Panc1 (cell line): ENCODE measurements around the gene UBL5. TPM values are rescaled to one million over a fixed set of nuclear protein-coding genes. Genes with fewer than 3 reads are reported as not detected.

Experiments used
- ATAC-seq: fragments of 200-7000 bp; cut with Tn5 transposase; 2 replicates; pipeline ENCODE4 v1.9.1; 2020; ENCODE audit warnings: mild to moderate bottlenecking, moderate library complexity
- BruUV-seq: library from RNA; stranded (reverse); fragments of 400-500 nt; replicated peaks from 2 replicates; lab custom pipeline; 2021; lab: Mats Ljungman, UMichigan
- CTCF ChIA-PET: fragments of 300-600 bp; sonication (Branson Sonifier 250); formaldehyde crosslinking; loops from one replicate; lab custom pipeline; 2022; ENCODE audit warnings: antibody characterized with exemption; lab: Charles Lee
- POLR2A ChIA-PET: fragments of 300-600 bp; sonication (Branson Sonifier 250); formaldehyde crosslinking; loops from one replicate; lab custom pipeline; 2022; ENCODE audit warnings: antibody characterized with exemption; lab: Charles Lee
- DNase-seq: peaks from one replicate; pipeline ENCODE4 v3.0.0-alpha.2; 2010; ENCODE audit warnings: low read depth, low spot score
- H3K27ac ChIP-seq: 2 replicates; pipeline ENCODE4 v1.5.1; 2011; ENCODE audit warnings: mild to moderate bottlenecking, low read length, inconsistent platforms
- H3K27me3 ChIP-seq: fragments of 200-500 bp; sonication (Bioruptor generic); 2 replicates; pipeline ENCODE4 v1.6.0; 2014; ENCODE audit warnings: low read length, inconsistent platforms; ENCODE audit not compliant: control insufficient read depth, insufficient read depth
- H3K36me3 ChIP-seq: fragments of 200-500 bp; sonication (Bioruptor generic); 2 replicates; pipeline ENCODE4 v1.5.1; 2014; ENCODE audit warnings: inconsistent platforms, mild to moderate bottlenecking, low read length, moderate library complexity; ENCODE audit not compliant: control insufficient read depth, insufficient read depth
- H3K4me1 ChIP-seq: 2 replicates; pipeline ENCODE4 v1.5.1; 2011; ENCODE audit warnings: inconsistent platforms, mild to moderate bottlenecking, low read length, moderate library complexity; ENCODE audit not compliant: control insufficient read depth, insufficient read depth
- H3K4me3 ChIP-seq, 2 experiments: 2 replicates each; pipeline ENCODE4 v1.5.1; 2011 to 2012; ENCODE audit warnings: low read depth in 2 of 2, low read length in 2 of 2, mild to moderate bottlenecking in 2 of 2, inconsistent platforms in 1 of 2, moderate library complexity in 1 of 2
- H3K9me3 ChIP-seq: fragments of 200-500 bp; sonication (Bioruptor generic); 2 replicates; pipeline ENCODE4 v1.5.1; 2014; ENCODE audit warnings: low read depth, mild to moderate bottlenecking, inconsistent platforms, low read length, moderate library complexity; ENCODE audit not compliant: control insufficient read depth, insufficient read depth
- POLR2AphosphoS5 ChIP-seq: IDR thresholded peaks from 2 replicates; pipeline ENCODE4 v1.6.1; 2012; ENCODE audit warnings: mild to moderate bottlenecking, low read depth, low read length, moderate library complexity
- SIN3A ChIP-seq: IDR thresholded peaks from 2 replicates; pipeline ENCODE4 v1.6.1; 2012; ENCODE audit warnings: low read depth, mild to moderate bottlenecking, low read length, moderate library complexity, borderline replicate concordance; ENCODE audit not compliant: insufficient read depth
- TCF7L2 ChIP-seq: IDR thresholded peaks from 2 replicates; pipeline ENCODE4 v1.6.1; 2011; ENCODE audit warnings: mild to moderate bottlenecking, low read depth, low read length, inconsistent platforms
- in situ Hi-C: cut with HindIII; loops from 2 replicates; pipeline ENCODE4 v1.10.0; 2016; ENCODE audit warnings: low sequenced_read_pairs, low pct_unique_long_range_greater_than_20kb
- intact Hi-C: fragments of 100-400 bp; cut with micrococcal nuclease; formaldehyde crosslinking; loops from one replicate; pipeline ENCODE4 v1.10.0; 2022; ENCODE audit not compliant: unreplicated experiment
- total RNA-seq: library from RNA; stranded (reverse); gene quantifications from one replicate; pipeline ENCODE4 v1.2.1, GENCODE V29; 2021; ENCODE audit not compliant: unreplicated experiment
- TF ChIP-seq, protein P1 (sequence below), 2 experiments: IDR thresholded peaks; 2 replicates each; pipeline ENCODE4 v1.6.1; 2011 to 2012; ENCODE audit warnings: low read depth in 2 of 2, control low read depth in 1 of 2, low read length in 1 of 2, mild to moderate bottlenecking in 1 of 2, moderate library complexity in 1 of 2; ENCODE audit not compliant: insufficient read depth in 1 of 2
- TF ChIP-seq, protein P2 (sequence below): fragments of 450-650 bp; IDR thresholded peaks from 2 replicates; pipeline ENCODE4 v1.5.1; 2017; ENCODE audit warnings: mild to moderate bottlenecking

The UBL5 gene
- total RNA-seq, 1 experiment from 2014 or later, result 379 TPM

DNA sequence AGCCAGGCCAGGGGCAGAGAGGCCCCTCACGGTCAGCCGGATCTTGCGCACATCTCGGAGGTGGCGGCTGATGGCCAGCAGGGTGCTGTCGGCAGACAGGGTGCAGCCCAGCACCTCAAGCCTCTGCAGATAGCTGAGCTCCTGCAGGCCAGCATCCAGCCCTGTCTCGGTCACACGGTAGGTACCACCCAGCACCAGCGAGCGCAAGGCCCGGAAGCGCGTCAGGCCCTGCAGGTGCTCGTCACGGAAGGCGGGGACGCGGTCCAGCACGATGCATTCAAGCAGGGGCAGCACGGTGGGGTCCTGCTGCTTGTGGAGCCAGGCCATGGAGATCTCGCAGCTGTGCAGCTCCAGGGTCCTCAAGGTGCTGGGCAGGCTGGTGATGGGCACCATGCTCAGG lies 16.6 kb upstream of the UBL5 start:
- H3K27me3 ChIP-seq, result no peaks in the 10 kb centered on the region
- in situ Hi-C loops, result no loop called here
- BruUV-seq, result no TSS peak
- ATAC-seq (no peak), DNase-seq (no peak)
- H3K36me3 ChIP-seq, result no peaks in the 10 kb centered on the region; the same call in 1 of the 2 replicates
- H3K9me3 ChIP-seq, result no peaks in the 10 kb centered on the region
- POLR2A ChIA-PET, result no interaction called here
- H3K4me1 ChIP-seq, result no peaks in the 10 kb centered on the region
- CTCF ChIA-PET, result no interaction called here
- no peak for TF ChIP-seq TCF7L2
- no peak for TF ChIP-seq POLR2AphosphoS5
- no peak for TF ChIP-seq SIN3A
- TF ChIP-seq, protein P1, sequence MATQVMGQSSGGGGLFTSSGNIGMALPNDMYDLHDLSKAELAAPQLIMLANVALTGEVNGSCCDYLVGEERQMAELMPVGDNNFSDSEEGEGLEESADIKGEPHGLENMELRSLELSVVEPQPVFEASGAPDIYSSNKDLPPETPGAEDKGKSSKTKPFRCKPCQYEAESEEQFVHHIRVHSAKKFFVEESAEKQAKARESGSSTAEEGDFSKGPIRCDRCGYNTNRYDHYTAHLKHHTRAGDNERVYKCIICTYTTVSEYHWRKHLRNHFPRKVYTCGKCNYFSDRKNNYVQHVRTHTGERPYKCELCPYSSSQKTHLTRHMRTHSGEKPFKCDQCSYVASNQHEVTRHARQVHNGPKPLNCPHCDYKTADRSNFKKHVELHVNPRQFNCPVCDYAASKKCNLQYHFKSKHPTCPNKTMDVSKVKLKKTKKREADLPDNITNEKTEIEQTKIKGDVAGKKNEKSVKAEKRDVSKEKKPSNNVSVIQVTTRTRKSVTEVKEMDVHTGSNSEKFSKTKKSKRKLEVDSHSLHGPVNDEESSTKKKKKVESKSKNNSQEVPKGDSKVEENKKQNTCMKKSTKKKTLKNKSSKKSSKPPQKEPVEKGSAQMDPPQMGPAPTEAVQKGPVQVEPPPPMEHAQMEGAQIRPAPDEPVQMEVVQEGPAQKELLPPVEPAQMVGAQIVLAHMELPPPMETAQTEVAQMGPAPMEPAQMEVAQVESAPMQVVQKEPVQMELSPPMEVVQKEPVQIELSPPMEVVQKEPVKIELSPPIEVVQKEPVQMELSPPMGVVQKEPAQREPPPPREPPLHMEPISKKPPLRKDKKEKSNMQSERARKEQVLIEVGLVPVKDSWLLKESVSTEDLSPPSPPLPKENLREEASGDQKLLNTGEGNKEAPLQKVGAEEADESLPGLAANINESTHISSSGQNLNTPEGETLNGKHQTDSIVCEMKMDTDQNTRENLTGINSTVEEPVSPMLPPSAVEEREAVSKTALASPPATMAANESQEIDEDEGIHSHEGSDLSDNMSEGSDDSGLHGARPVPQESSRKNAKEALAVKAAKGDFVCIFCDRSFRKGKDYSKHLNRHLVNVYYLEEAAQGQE (IDR thresholded peaks at IDR 0.05; ENCODE audit: insufficient read depth in 1 of 2, low read depth in 2 of 2, low read length in 1 of 2), result no peak
- TF ChIP-seq, protein P2, sequence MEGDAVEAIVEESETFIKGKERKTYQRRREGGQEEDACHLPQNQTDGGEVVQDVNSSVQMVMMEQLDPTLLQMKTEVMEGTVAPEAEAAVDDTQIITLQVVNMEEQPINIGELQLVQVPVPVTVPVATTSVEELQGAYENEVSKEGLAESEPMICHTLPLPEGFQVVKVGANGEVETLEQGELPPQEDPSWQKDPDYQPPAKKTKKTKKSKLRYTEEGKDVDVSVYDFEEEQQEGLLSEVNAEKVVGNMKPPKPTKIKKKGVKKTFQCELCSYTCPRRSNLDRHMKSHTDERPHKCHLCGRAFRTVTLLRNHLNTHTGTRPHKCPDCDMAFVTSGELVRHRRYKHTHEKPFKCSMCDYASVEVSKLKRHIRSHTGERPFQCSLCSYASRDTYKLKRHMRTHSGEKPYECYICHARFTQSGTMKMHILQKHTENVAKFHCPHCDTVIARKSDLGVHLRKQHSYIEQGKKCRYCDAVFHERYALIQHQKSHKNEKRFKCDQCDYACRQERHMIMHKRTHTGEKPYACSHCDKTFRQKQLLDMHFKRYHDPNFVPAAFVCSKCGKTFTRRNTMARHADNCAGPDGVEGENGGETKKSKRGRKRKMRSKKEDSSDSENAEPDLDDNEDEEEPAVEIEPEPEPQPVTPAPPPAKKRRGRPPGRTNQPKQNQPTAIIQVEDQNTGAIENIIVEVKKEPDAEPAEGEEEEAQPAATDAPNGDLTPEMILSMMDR, result no peak
- H3K27ac ChIP-seq, result no peak overlapping the region
- no peak overlapping the region for H3K4me3 ChIP-seq
- intact Hi-C loops, result no loop called here

DNA sequence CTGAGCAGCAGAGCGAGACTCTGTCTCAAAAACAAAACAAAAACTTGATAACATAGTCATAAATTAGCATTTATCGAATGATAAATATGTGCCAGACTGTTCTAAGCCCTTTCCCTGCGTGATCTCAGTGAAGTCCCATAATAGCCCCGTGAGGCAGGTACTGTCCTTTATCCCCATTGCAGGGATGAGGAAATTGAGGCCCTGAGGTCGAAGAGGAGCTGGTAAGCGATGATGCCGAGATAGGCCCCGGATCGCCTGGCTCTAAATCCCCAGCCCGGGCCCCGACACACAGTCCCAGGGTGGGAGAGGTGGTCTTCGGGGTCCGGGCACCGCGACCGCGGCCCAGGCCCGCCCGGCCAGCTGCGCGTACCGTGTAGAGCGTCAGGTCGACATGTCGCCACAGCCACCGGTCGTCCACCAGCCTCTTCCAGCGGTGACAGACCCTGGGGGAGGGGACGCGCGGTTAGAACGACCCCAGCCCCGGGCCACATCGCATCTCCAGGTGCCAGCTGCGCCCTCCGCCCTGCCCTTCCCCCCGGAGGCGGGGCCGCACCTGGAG lies 9.5 kb upstream of the UBL5 start:
- Histone ChIP-seq H3K4me3 (peak overlapping the region; percentile 91 to 92), H3K4me1 (no peaks in the 10 kb centered on the region), H3K27me3 (no peaks in the 10 kb centered on the region), H3K36me3 (no peaks in the 10 kb centered on the region), H3K27ac (peak overlapping the region; percentile 86), H3K9me3 (no peaks in the 10 kb centered on the region)
- TF ChIP-seq POLR2AphosphoS5 (no peak), SIN3A (no peak), TCF7L2 (no peak)
- TF ChIP-seq, protein P1 (IDR thresholded peaks at IDR 0.05; ENCODE audit: insufficient read depth in 1 of 2, low read depth in 2 of 2, low read length in 1 of 2), result no peak
- TF ChIP-seq, protein P2, result no peak
- in situ Hi-C loops (no loop called here), intact Hi-C loops (no loop called here)
- no TSS peak for BruUV-seq
- DNase-seq (no peak), ATAC-seq (peak; percentile 1; the same call in 1 of the 2 replicates)
- ChIA-PET CTCF (interaction anchor here (0.7 kb wide), 1 partner anchor 611 kb away, joined by 12 read pairs; no protein-coding TSS in a partner anchor), POLR2A (no interaction called here)
